ENCODE data around the gene ACTG1. TPM values are rescaled to one million over a fixed set of nuclear protein-coding genes. Genes with fewer than 3 reads are reported as not detected.

ACTG1 gene
- total and polyA plus RNA-seq, 9 of the 15 experiments (the other 6 are each of a cell fraction or from before 2014, with no cell fraction given), result 224 to 1,775 (median 568) TPM

GRCh38 chr17:81481073-81481799 lies 31.4 kb downstream of the ACTG1 start (continued):
- TF ChIP-seq, protein P1, sequence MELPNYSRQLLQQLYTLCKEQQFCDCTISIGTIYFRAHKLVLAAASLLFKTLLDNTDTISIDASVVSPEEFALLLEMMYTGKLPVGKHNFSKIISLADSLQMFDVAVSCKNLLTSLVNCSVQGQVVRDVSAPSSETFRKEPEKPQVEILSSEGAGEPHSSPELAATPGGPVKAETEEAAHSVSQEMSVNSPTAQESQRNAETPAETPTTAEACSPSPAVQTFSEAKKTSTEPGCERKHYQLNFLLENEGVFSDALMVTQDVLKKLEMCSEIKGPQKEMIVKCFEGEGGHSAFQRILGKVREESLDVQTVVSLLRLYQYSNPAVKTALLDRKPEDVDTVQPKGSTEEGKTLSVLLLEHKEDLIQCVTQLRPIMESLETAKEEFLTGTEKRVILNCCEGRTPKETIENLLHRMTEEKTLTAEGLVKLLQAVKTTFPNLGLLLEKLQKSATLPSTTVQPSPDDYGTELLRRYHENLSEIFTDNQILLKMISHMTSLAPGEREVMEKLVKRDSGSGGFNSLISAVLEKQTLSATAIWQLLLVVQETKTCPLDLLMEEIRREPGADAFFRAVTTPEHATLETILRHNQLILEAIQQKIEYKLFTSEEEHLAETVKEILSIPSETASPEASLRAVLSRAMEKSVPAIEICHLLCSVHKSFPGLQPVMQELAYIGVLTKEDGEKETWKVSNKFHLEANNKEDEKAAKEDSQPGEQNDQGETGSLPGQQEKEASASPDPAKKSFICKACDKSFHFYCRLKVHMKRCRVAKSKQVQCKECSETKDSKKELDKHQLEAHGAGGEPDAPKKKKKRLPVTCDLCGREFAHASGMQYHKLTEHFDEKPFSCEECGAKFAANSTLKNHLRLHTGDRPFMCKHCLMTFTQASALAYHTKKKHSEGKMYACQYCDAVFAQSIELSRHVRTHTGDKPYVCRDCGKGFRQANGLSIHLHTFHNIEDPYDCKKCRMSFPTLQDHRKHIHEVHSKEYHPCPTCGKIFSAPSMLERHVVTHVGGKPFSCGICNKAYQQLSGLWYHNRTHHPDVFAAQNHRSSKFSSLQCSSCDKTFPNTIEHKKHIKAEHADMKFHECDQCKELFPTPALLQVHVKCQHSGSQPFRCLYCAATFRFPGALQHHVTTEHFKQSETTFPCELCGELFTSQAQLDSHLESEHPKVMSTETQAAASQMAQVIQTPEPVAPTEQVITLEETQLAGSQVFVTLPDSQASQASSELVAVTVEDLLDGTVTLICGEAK (IDR thresholded peaks at IDR 0.05), result no peak
- TF ChIP-seq, protein P1 (CRISPR knock-in tag; IDR thresholded peaks at IDR 0.05), result no peak
- TF ChIP-seq, protein P2, sequence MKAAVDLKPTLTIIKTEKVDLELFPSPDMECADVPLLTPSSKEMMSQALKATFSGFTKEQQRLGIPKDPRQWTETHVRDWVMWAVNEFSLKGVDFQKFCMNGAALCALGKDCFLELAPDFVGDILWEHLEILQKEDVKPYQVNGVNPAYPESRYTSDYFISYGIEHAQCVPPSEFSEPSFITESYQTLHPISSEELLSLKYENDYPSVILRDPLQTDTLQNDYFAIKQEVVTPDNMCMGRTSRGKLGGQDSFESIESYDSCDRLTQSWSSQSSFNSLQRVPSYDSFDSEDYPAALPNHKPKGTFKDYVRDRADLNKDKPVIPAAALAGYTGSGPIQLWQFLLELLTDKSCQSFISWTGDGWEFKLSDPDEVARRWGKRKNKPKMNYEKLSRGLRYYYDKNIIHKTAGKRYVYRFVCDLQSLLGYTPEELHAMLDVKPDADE (conservative IDR thresholded peaks at IDR 0.05; ENCODE audit: control insufficient read depth, low read depth, low read length), result no peak
- TF ChIP-seq CTBP1 (IDR thresholded peaks at IDR 0.05; ENCODE audit: borderline replicate concordance), result peak; percentile 57; the same call in 1 of the 2 replicates
- no peak for TF ChIP-seq SMAD2 (IDR thresholded peaks at IDR 0.05; ENCODE audit: low read depth, low read length)
- TF ChIP-seq ZFX (CRISPR knock-in tag; IDR thresholded peaks at IDR 0.05), result peak; percentile 69
- peak; percentile 60; the same call in 1 of the 2 replicates for TF ChIP-seq PHF8 (IDR thresholded peaks at IDR 0.05; ENCODE audit: borderline replicate concordance, low read length)
- TF ChIP-seq, protein P3, sequence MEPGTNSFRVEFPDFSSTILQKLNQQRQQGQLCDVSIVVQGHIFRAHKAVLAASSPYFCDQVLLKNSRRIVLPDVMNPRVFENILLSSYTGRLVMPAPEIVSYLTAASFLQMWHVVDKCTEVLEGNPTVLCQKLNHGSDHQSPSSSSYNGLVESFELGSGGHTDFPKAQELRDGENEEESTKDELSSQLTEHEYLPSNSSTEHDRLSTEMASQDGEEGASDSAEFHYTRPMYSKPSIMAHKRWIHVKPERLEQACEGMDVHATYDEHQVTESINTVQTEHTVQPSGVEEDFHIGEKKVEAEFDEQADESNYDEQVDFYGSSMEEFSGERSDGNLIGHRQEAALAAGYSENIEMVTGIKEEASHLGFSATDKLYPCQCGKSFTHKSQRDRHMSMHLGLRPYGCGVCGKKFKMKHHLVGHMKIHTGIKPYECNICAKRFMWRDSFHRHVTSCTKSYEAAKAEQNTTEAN (CRISPR knock-in tag; IDR thresholded peaks at IDR 0.05), result no peak
- TF ChIP-seq NFYB (IDR thresholded peaks at IDR 0.05; ENCODE audit: extremely low read depth, insufficient read length), result peak; percentile 95
- peak; percentile 94 for TF ChIP-seq ZNF24 (IDR thresholded peaks at IDR 0.05)
- TF ChIP-seq CCNT2 (IDR thresholded peaks at IDR 0.05; ENCODE audit: borderline replicate concordance, extremely low read depth, insufficient read length, low read depth, low read length), result peak; percentile 85

Measured in K562 (cell line).